ENCODE results near the gene AXIN1. TPM values are rescaled to one million over a fixed set of nuclear protein-coding genes. Genes with fewer than 3 reads are reported as not detected.

AXIN1 gene
- total RNA-seq, 1 donor from 2014 or later, result 19.6 TPM

DNA sequence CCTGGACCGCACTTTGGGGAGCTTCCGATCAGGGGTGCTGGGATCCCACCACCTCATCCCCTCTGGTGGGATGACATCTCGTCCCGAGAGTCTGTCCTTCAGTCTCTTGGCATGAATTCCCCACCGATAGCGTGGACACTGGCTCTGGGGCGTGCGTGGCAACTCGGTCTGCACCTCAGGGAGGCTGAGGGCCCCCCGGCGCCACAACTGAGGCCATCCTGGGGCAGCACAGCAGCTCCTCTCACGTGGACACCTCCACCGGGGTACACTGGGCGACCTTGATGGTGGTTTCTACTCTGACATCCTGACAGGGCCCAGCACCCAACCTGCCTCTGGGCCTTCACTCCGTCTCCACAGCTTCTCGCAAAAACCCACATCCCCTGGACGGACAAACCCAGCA lies 61.0 kb downstream of the AXIN1 start:
- no peak overlapping the region for H3K4me2 ChIP-seq
- no peaks in the 10 kb centered on the region for H4K20me1 ChIP-seq (ENCODE audit: low read depth)
- Mint-ChIP-seq H3K27ac (no peak overlapping the region), H3K36me3 (peaks cover 10% of the 10 kb centered on the region), H3K27me3 (ENCODE audit: insufficient read depth, low read depth) (peaks cover 2% of the 10 kb centered on the region), H3K4me3 (no peak overlapping the region), H3K4me1 (no peaks in the 10 kb centered on the region), H3K9me3 (peaks cover 3% of the 10 kb centered on the region)
- no peaks in the 10 kb centered on the region for H3K9me3 ChIP-seq (ENCODE audit: low read depth)
- DNase-seq (ENCODE audit: low spot score), result no peak
- H3K9ac ChIP-seq, result no peak overlapping the region
- H3K36me3 ChIP-seq, result no peaks in the 10 kb centered on the region
- no peak overlapping the region for H2AFZ ChIP-seq (replicated peaks)
- TF ChIP-seq EZH2phosphoT487 (IDR thresholded peaks at IDR 0.05), result no peak
- TF ChIP-seq EZH2 (IDR thresholded peaks at IDR 0.05), result no peak
- no peak for TF ChIP-seq CTCF (IDR thresholded peaks at IDR 0.05)
- no peaks in the 10 kb centered on the region for H3K4me1 ChIP-seq
- no peak overlapping the region for H3K4me3 ChIP-seq
- H3F3A ChIP-seq (ENCODE audit: low read depth), result no peaks in the 10 kb centered on the region
- no peak overlapping the region for H3K27ac ChIP-seq
- H3K27me3 ChIP-seq, result no peaks in the 10 kb centered on the region
- H3K79me2 ChIP-seq (ENCODE audit: low read depth), result no peaks in the 10 kb centered on the region

GRCh38 chr16:290681-291405 lies 61.7 kb downstream of the AXIN1 start:
- Mint-ChIP-seq H3K9me3 (peaks cover 5% of the 10 kb centered on the region), H3K4me1 (no peaks in the 10 kb centered on the region), H3K27ac (no peak overlapping the region), H3K27me3 (ENCODE audit: insufficient read depth, low read depth) (peaks cover 3% of the 10 kb centered on the region), H3K4me3 (no peak overlapping the region), H3K36me3 (peaks cover 13% of the 10 kb centered on the region)
- H3F3A ChIP-seq (ENCODE audit: low read depth), result no peaks in the 10 kb centered on the region
- no peaks in the 10 kb centered on the region for H4K20me1 ChIP-seq (ENCODE audit: low read depth)
- no peak overlapping the region for H3K27ac ChIP-seq
- H3K9ac ChIP-seq, result no peak overlapping the region
- no peaks in the 10 kb centered on the region for H3K4me1 ChIP-seq
- no peak overlapping the region for H3K4me3 ChIP-seq
- no peaks in the 10 kb centered on the region for H3K79me2 ChIP-seq (ENCODE audit: low read depth)
- no peak for DNase-seq (ENCODE audit: low spot score)
- no peaks in the 10 kb centered on the region for H3K36me3 ChIP-seq
- H3K27me3 ChIP-seq, result no peaks in the 10 kb centered on the region
- H3K4me2 ChIP-seq, result no peak overlapping the region
- no peak for TF ChIP-seq CTCF (IDR thresholded peaks at IDR 0.05)
- no peak for TF ChIP-seq EZH2phosphoT487 (IDR thresholded peaks at IDR 0.05)
- no peak for TF ChIP-seq EZH2 (IDR thresholded peaks at IDR 0.05)
- no peaks in the 10 kb centered on the region for H3K9me3 ChIP-seq (ENCODE audit: low read depth)
- H2AFZ ChIP-seq (replicated peaks), result no peak overlapping the region

GRCh38 chr16:290015-290680 lies 62.4 kb downstream of the AXIN1 start:
- no peak overlapping the region for H3K9ac ChIP-seq
- Mint-ChIP-seq H3K9me3 (peaks cover 5% of the 10 kb centered on the region), H3K27ac (no peak overlapping the region), H3K36me3 (peaks cover 13% of the 10 kb centered on the region), H3K4me1 (no peaks in the 10 kb centered on the region), H3K4me3 (no peak overlapping the region), H3K27me3 (ENCODE audit: insufficient read depth, low read depth) (peaks cover 2% of the 10 kb centered on the region)
- H3K4me3 ChIP-seq, result no peak overlapping the region
- H3K4me2 ChIP-seq, result no peak overlapping the region
- H3K27me3 ChIP-seq, result no peaks in the 10 kb centered on the region
- H4K20me1 ChIP-seq (ENCODE audit: low read depth), result no peaks in the 10 kb centered on the region
- no peak for DNase-seq (ENCODE audit: low spot score)
- no peaks in the 10 kb centered on the region for H3K4me1 ChIP-seq
- no peak overlapping the region for H2AFZ ChIP-seq (replicated peaks)
- no peaks in the 10 kb centered on the region for H3K79me2 ChIP-seq (ENCODE audit: low read depth)
- TF ChIP-seq CTCF (IDR thresholded peaks at IDR 0.05) (no peak), EZH2 (IDR thresholded peaks at IDR 0.05) (no peak), EZH2phosphoT487 (IDR thresholded peaks at IDR 0.05) (no peak)
- H3K36me3 ChIP-seq, result no peaks in the 10 kb centered on the region
- H3K9me3 ChIP-seq (ENCODE audit: low read depth), result no peaks in the 10 kb centered on the region
- no peak overlapping the region for H3K27ac ChIP-seq
- no peaks in the 10 kb centered on the region for H3F3A ChIP-seq (ENCODE audit: low read depth)

All from neural progenitor cell (in vitro differentiated cells).